HFF-Myc (cell line): ENCODE results near the gene ROBO1.

ENCODE experiments used
- DNase-seq: peaks from one replicate; pipeline ENCODE4 v3.0.0-alpha.2; 2011; ENCODE audit warnings: low read depth; ENCODE audit errors: extremely low read depth
- H3K4me3 ChIP-seq: replicated peaks from 2 replicates; pipeline ENCODE4 v1.5.1; 2011; ENCODE audit warnings: low read depth, mild to moderate bottlenecking, control low read depth, low read length
- TF ChIP-seq, protein P1 (sequence below): IDR thresholded peaks from 2 replicates; pipeline ENCODE4 v1.5.1; 2012; ENCODE audit warnings: mild to moderate bottlenecking, low read depth, low read length, control low read depth; ENCODE audit errors: missing control alignments

Gene ROBO1

DNA sequence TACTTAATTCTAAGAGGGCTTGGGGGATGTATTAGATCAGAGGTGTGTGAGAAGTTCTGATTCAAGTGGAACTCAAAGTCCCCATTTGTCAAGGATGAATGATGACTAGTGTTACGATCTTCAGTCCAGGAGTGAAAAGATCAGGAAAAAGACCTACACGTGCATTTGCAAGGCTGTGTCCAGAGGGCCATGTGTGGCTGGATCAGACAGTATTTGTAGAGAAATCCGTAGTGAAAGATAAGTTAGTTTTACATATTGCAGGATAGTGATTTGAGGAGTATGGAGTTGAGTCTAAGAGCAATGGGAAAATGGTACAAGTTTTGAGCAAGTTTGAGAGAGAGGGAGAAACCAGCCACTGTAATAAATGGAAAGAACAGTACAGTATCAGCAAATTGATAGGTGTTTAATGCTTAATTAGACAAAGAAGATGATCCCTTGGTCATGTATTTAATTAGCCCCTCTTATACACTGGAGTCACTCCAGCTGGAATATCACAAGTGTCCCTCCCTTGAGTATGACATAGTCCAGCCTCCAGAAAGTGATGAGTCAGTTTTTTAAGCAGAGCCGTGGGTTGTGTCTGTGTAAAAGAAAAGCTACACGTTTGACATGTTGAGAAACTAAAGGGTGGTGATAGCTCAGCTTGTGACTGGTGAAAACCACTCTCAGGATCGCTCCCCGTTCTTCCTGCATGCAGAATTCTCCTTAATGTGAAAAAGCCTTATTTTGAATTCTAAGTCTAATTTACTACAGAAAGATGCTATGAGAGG, 348.8 kb downstream of the ROBO1 start:
- DNase-seq: no peak
- no peak overlapping the region for H3K4me3 ChIP-seq
- TF ChIP-seq, protein P1, sequence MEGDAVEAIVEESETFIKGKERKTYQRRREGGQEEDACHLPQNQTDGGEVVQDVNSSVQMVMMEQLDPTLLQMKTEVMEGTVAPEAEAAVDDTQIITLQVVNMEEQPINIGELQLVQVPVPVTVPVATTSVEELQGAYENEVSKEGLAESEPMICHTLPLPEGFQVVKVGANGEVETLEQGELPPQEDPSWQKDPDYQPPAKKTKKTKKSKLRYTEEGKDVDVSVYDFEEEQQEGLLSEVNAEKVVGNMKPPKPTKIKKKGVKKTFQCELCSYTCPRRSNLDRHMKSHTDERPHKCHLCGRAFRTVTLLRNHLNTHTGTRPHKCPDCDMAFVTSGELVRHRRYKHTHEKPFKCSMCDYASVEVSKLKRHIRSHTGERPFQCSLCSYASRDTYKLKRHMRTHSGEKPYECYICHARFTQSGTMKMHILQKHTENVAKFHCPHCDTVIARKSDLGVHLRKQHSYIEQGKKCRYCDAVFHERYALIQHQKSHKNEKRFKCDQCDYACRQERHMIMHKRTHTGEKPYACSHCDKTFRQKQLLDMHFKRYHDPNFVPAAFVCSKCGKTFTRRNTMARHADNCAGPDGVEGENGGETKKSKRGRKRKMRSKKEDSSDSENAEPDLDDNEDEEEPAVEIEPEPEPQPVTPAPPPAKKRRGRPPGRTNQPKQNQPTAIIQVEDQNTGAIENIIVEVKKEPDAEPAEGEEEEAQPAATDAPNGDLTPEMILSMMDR: no peak

GRCh38 chr3:79415356-79415755, 352.4 kb downstream of the ROBO1 start:
- no peak for DNase-seq
- TF ChIP-seq, protein P1: no peak
- H3K4me3 ChIP-seq: no peak overlapping the region

- no peak for DNase-seq
- TF ChIP-seq, protein P1: no peak
- no peak overlapping the region for H3K4me3 ChIP-seq
Measured at GRCh38 chr3:79414806-79415205, 353.0 kb downstream of the ROBO1 start.

- DNase-seq: no peak
- TF ChIP-seq, protein P1: no peak
- no peak overlapping the region for H3K4me3 ChIP-seq
Measured at GRCh38 chr3:79414035-79414434, 353.8 kb downstream of the ROBO1 start.

DNA sequence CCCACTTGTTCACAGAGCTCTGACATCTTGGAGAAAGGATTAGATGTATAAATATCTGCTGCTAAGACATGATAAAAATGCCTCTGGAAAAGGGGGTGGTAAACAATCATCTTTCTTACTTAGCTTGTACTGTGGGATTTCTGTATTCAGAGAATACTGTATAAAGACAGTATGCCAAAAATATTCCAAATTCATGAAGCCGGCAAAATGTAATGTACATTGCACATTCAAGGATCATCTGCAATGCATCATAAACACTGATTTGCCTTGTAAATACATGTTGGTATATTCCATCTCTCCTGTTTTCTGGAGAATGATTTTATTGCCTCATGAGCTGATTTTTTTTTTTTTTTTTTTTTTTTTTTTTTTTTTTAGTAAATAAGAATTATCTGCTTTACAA, 355.3 kb downstream of the ROBO1 start:
- no peak overlapping the region for H3K4me3 ChIP-seq
- TF ChIP-seq, protein P1: no peak
- no peak for DNase-seq

GRCh38 chr3:79410617-79411016, 357.2 kb downstream of the ROBO1 start:
- TF ChIP-seq, protein P1: no peak

GRCh38 chr3:79410136-79410535, 357.7 kb downstream of the ROBO1 start:
- TF ChIP-seq, protein P1: no peak
- no peak overlapping the region for H3K4me3 ChIP-seq
- no peak for DNase-seq

More at GRCh38 chr3:79410617-79411016, 357.2 kb downstream of the ROBO1 start:
- no peak overlapping the region for H3K4me3 ChIP-seq
- no peak for DNase-seq
